EH (cell line): ENCODE results near the gene DLX6.

Experiments
- DNase-seq: peaks from one replicate; pipeline ENCODE4 v3.0.0-alpha.2; 2015; ENCODE audit warnings: low read depth

The DLX6 gene

DNA sequence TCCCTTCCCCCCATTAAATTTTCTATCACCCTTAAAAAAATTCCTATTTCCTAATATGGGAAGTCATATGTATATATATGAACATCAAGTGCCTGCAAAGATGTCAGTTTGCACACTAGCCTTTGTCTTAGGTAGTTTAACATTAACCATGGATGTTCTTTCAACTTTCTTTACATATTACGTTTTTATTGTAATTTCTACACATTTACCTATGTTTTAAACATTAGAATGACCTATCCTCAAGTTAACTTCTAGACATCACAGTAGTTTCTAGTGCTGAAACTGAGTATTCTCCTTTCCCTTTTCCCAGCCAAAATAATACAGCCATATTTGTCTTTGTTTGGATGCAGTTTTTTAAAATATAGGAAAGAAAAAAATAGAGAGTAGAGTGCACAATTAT lies 5.8 kb downstream of the DLX6 start:
- DNase-seq = no peak

DNA sequence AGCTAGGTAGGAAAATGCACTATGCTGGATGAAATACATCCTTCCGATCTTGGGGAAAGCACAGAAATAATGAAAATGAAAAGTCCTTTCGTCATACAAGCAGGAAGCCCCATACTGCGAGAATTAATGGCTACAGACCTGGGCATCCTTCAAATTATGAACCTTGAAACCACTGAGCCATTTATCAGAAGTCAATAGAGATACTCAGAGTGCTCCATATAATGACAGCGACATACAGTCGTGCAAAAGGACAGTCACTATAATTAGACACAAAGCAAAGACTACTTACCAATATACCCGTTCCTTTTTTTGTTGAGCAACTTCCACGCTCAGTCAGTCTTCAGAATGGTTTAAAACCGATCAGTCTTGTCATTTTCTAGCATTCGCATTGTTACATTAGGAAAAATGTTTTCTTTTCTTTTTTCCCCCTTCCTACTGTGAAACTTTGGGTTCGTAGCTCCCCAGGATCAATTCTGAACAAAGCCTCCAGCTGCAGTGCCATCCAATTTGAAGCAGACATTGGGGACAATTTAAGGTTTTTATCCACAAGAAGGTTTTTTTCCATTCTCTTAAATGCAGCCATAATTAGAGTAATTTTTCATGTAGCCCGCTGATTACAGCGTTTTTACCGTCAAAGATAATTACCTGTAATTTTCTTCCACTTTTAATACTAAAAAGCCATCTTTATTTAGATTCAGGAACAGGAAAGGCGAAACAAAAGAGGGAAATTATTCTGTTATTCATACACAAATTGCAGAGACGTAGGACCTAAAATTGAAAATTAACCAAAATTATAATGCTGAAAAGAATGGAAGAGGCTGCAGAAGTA lies 6.4 kb downstream of the DLX6 start:
- no peak for DNase-seq

DNA sequence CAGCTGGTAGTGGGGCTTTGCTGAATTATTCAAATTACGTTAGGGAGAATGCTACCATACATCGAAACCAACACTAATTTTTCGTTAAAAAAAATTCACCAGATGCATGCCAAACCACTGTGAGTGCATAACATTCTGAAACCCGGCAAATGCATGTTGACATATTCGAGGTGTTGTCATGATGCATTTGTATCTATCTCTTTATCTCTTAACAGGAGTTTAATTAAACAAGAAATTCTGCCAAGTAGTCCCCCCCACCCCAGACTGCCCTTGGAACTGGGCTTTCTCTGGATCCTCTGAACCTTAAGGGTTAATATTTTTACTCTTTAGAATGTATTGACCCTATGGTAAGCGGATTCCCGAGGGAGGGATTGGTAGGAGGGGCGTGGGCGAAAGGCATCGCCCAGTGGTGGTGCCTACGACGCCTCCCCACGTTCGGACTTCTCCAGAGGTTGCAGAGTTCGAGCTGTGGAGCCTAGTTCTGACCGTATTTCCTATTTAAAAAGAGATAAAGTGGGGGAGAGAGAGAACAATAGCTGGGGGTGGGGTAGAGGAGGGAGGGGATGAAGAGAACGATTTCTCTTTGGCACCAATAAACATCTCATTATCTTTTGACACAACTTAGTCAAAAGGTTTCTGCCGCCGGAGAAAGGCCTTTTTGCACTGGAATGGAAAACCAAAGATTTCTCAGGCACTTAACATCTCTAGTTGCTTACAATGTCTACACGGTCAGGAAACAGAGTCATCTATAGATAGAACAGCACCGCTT lies 7.2 kb downstream of the DLX6 start:
- no peak for DNase-seq

DNA sequence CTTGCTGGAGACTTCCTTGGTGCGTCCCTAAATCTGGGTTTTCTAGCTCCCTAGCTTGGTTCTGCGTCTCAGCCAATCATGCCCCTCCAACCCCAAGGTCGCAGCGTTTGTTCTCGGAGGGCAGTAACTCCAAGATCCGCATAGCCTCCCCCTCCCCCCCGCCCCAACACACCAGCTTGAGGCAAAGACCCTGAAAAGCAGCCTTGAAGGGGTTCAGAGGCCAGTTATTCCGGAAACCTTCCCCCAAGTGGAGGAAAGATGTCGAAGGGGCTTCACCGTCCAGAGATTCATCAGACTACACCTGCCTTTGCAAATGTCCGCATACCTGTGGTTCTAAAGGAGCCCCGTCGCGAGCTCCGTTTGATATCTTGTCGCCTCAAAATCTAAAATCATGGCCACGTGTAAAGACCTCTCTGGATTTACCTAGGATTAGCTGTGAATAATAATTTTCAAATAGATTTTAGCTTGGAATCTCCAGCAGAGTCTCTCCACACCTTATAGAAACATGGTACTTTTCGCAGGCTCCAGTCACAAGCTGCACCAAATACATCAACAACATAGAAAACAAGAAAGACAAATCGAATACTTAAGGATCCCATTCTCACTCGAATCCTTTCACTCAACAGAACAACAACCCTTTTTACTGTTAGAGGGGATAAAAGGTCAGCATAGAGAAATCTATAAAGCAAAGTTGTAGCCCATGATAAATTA lies 7.9 kb downstream of the DLX6 start:
- no peak for DNase-seq

DNA sequence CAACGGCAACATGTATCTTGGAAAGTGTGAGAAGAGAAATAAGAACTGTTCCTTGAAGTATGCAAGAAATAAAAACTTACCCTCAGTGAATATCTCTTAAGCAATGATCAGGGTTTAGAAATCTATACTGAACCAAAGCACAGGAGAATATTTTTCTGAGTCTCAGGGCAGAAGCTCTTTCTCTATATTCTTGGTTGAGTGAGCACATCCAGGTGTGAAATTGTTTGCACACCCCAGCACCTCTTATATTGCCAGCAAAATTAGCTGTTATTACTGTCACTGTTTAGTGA lies 8.4 kb downstream of the DLX6 start:
- DNase-seq = no peak

DNA sequence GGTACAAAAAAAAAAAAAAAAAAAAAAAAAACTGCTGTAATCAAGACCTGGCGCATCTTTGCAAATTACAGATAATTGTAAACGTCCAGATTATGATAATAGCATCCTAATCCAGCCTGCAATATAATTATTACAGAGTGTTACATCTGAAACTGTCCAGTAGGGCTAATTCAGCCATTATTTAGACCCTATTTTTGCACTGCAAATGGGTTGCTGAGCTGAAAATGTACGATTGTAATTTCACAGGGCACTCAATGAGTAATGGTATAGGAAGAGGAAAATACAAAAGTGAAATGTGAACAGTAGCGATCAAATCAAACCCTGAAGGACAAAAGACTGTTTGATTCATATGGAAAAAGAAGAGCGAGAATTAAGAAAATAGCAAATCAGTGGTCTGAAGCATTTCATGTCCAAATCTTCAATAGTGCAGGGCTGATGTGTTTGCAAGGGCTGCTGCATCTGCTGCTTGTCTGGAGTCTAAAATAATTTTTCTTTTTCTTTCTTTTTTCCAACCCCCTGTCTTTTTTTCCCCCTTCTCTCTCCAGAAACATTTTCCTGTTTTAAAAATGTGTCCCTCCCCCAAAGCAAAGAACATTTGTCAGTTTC lies 8.9 kb downstream of the DLX6 start:
- no peak for DNase-seq

DNA sequence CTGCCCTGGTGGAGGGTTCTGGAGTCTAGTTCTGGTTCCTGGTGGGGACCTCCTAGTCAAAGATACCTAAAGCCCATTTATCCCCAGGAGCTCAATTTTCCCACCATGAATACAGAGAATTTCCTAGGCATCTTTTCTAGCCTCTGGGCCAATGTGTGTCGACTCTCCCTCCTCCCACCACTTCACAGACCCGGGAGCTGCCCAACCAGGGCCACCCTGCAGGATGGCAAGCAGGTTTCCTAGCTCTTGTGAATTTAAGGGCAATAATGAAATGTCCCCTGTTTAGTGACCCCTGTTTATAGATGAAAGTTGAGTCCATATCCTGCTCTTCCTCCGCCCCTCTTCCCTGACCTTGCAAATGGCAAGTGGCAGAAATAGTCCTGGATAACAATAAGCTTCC lies 9.9 kb downstream of the DLX6 start:
- DNase-seq = no peak

DNA sequence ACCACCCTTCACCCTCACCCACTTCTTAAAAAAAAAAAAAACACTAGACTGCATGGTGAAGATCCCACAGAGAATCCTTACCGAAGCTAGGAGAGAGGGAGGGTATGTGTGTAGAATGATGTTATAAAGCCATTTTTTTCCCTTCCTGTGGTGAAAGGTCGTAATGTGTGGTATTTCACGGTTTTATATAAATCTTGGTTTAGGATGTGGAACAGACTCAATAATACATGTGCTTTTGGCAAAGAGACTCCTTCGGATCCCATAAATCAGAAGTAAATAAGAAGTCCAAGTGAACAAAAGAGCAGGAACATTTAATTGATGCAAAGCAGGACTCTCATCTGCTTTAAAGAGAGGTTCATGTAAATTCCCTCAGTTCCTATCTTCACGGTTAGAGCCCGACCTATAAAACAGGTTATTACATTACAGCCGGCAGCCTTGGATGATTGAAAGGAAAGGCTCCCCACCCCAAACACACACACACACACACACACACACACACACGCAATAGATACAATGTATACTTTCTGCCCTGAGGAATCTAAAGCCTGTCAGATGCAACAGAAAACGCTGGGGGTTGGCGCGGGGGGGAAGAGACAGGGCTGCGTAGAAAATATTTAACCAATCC lies 10.5 kb downstream of the DLX6 start:
- no peak for DNase-seq

DNA sequence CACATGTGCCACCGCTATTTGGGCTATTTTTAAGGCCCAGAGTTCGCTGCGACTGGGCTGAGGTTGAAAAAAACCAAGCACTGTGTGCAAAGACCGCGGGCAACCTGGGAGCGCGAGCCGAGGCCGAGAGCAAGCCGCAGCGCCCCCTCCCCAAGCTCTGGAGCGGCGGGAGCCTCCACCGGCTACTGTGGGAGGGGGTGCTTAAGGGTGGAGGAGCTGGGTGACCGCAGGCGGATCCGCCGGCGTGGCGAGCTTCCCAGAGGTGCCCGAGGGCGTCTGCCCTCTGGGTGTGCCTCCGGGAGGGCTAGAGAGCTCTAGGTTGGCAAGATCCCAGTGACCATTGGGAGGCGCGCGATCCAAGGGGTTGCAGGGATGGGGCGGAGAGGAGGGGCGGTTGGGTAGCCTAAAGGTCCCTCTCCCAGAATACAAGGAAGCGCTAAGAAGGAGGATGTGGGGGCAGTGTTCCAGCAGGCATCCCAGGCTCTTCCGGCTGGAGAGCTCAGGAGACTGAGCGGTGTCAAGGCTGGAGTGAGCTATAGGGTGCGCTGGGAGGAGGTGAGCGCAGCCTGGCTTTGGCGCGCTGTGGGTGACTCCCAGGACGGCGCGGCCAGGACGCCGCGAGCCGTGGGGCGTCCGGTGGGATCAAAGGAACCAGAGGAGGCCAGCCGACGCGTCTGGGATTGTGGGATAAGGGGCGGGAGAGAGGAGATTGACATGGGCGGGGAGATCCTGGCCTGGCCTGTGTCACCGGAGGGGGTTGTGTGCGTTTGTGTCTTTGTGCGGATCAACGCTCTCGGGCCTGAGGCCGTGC lies 11.2 kb downstream of the DLX6 start:
- no peak for DNase-seq

DNA sequence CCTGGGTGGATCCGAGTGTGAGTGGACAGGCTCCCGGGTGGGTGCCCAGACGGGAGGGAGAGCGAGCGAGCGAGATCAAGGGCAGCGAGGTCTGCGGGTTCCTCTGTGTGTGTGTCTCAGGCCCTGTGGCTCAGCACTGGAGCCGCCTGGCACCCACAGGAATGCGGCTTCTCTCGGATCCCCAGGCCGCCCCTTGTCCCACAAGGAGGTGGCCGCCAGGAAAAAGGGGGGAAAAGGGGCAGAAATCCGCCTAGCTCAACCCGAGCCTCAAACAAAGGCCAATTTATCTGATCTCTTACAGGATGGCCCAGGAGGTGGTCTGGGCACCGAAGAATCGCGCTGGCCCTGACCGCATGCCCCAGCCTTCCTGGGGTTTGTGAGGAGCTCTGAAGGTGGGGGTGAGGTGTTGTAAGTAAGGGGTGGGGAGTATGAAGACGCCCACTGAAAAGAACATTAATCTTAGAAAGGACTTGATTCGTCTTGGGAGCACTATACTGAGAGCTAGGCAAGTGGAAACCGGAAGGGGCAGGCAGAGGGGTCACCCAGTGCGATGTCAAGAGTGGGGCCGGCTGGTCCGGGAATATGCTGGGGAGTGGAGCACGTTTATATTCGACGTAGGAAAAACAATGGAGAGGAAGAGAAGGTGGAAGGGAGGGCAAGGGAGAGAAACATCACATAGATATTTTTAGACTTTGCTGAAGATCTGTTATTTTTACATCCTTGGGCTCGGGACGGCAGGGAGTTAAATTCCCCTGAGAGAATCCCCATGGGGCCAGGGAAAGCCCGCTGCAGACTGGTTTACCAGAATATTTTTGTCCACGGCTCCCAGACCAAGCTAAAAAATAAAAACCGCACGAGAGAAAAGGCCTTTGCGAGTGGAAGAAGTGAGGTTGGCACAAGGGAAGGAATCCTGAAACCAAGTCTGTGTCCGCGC lies 12.1 kb downstream of the DLX6 start:
- no peak for DNase-seq

DNA sequence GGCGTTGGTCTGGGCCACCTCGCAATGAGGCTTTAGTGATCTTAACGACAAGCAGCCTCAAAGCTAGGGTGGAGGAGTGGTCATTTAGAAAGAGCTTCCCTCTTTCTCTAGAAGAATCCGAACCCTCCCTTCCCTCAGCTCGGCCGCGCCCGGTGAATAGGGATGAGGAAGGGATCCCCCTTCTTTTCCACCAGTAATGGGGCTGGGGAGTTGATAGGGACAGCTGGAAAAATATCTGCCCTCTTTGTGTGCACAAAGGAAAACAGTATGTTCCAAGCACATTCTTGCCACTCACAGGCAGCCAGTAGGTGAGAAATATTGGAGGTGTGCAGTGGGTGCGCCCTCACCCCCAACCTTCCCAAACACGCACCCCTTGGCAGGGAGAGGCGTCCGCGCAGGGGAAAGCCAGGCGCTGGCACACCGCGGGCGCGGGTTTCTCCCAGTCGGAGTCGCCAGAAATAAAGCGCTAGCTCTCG lies 12.8 kb downstream of the DLX6 start:
- no peak for DNase-seq

DNA sequence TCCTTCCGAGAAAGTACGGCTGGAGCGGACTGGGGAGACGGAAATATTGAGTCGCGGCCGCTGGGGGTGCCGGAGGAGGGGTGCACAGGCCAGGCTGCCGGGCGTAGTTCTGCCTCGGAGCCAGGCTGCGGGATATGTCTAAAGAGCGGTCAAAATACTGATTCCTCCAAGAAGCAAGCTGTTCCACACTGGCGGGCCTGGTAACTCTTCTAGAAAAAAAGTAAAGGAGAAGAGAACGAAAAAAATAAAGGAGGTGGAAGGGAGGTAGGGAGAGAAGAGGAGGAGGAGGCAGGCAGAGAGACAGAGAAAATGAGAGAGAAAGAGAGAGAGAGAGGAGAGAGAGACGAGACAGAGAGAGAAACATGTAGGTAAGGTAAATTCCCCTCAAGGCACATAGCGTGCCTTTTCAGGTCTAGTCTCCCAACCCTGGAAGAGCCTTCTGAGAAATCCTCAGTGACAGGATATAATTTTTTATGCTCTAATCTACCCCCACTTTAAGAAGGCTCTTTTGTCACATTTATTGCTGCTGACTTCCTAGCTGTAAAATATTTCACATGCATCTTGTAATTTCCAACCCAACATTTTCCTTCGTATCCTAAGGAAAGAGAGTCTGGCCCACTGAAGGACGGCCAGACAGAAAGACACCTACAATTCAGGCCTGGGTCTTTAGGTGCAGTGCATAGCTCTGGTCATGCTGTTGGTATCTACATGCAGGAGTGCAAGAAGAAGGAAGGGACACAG lies 13.6 kb downstream of the DLX6 start:
- no peak for DNase-seq

DNA sequence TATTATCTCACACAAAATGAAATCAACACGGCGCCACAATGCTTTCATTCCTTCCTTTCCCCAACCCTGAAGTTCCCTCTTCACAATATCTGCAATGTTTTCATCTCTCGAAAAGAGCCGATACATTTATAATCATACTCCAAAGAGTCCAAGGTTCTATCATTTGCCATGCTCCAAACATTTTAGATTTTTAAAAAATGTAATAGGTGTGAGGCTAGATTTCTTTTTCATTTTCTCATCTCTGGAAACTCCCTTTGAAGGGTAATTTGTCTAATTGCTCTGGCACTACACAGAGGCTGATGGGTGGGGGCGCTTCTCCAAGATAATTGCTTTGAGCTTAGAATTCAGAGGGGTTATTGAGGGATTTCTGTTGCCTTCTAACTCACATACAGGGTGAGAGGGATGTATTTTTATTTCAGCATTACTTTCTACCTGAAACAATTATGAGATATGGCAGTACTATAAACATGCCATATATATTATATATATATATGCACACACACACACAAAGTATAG lies 14.4 kb downstream of the DLX6 start:
- DNase-seq = no peak

DNA sequence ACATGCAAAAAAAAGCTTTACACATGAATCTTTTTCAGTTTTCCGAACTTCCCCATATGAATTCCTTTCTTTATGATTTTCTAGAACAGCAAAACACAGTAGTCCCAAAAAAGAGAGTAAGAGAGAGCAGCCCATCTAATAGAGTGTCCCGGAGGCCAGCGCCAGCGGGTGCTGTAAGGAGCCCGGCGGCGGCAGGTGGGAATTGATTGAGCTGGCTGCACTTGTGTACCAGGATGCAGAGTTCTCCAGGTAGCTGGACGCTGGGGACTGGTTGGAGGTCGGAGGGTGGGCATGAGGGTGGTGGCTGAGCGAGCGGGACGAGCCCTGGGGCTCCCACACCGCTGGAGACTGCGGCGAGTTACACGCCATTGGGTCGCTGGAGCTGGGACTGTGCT lies 15.2 kb downstream of the DLX6 start:
- no peak for DNase-seq

DNA sequence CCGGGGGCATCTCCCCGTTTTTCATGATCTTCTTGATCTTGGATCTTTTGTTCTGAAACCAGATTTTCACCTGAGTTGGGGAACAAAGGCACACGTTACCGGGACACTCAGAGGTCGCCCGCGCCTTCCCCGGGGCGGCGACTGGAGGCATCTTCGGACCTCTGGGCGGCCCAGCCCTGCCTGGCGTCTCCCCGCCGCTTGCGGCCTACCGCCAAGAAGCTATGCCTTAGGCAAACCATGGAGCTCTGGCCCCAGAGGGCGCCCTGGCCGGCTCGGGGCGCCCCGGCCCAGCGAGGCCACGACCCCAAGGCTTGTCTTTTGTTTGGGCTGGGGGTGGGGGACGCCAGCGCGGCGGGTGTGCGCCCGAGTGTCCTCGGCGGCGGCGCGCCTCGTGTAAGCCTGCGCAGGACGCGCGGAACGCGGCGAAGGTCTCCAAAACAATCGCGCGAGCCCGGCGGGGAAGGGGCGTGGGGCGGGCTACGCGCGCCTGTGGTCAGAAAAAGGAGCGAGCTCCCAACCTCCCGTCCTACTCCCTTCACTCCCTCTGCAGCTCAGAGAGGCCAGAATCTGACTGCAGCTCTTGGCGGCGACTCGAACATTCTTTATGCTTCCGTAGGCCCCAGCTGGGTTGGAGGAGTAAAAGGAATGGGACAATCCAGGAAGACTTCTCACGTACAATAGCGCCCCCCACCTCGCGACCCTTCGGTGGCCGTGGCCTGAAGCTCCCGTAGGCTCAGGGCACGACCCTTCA lies 15.8 kb downstream of the DLX6 start:
- DNase-seq = no peak

DNA sequence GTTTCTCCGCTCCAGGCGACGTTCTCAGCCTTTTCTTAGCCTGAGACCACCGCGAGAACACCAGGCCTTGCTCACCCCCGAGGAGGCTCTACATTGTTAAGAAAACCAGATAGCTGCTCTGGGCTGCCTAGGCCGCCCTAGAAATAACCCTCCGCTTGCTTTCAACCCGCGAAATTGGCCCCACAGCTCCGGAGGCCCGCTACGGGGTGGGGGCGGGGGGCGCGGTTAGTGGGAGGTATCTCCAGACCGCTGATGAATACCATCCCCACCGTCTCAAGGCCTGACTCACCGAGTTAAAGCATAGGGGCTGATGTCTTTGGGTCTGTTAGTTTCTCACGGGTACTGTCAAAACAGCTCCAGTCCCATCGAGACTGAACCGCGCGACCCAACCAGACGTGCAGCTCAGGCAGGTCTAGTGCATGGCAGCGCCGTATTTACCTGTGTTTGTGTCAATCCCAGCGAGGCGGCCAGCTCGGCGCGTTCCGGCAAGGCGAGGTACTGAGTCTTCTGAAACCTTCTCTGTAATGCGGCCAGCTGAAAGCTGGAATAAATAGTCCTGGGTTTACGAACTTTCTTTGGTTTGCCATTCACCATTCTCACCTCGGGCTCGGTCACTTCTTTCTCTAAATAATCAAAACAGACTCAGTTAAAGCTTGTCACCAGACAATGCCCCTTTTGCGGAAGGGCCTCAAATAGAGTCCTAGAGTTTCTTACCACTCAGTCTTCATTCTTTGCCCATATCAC lies 16.6 kb downstream of the DLX6 start:
- no peak for DNase-seq

DNA sequence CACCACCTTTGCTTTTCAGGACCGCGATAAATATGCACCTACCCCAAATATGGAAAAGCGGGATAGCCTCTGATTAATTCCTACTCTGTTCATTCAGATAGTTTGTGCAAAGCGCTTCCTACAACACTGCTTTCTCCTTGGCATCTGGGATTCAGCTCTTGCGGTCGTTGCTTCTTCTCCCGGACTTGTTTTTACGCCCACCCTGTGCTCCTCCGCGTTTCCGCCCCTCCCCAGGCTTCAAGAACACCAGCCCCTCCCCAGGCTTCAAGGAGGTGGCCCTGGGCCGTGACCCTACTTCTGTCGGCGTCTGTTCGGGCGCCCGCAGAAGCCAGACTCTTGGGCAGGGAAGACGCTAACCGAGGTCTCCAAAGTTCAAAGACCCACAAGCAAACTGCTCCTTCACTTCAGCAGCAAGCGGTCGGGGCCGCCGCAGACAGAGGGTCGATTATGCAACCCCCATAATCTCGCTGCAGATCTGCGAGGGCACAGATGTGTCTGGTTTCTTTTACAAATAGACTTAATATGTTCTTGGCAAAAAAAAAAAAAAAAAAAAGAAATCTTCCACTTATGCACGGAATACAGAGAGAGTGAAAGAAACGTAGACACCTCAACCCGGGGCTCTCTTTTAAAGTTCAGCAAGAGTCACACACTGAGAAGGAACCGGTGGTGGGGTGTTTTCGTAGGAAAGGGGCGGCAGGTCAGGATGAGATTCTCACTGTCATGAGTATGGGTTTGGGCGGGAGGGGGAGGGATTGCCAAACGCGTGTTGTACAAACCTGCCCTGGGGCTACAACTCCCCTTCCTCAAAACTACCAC lies 17.3 kb downstream of the DLX6 start:
- DNase-seq = no peak
